ENCODE data around the gene MTFMT.

DNA sequence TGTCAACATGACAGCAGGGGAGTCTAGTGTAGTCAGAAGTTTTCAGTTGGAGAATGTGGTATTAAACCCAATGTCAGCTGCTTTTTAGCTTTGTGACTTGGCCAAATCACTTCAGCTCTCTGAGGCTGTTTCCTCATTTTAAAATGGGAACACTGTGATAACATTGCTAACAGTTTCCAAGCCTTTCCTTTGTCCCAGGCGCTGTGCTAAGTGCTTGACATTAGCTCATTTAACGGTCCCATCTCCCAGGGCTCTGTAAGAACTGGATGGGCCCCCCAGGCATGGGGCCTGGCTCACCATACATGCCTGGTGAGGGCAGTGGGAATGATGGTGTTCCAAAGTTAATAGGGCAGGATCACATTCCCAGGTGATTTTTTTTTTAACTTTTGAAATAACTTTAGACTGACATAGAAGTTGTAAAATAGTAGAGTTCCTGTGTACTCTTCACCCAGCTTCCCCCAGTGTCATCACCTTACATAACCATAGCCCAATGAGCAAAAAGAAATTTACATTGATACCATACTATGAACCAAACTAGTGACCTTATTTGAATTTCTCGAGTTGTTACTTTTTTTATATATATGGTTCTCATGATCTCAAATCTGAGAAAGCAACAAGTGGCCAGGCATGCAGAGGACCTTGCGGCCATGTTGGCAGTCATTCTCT lies 30.6 kb upstream of the MTFMT start:
- TF ChIP-seq FOXM1 (IDR thresholded peaks at IDR 0.05; ENCODE audit: borderline replicate concordance), result no peak
- no peak for TF ChIP-seq FOXK2 (IDR thresholded peaks at IDR 0.05)
- TF ChIP-seq ARNT (IDR thresholded peaks at IDR 0.05), result no peak
- no peak for TF ChIP-seq BHLHE40 (IDR thresholded peaks at IDR 0.05; ENCODE audit: borderline replicate concordance)
- no peak for TF ChIP-seq TARDBP (IDR thresholded peaks at IDR 0.05)
- TF ChIP-seq, protein P1, sequence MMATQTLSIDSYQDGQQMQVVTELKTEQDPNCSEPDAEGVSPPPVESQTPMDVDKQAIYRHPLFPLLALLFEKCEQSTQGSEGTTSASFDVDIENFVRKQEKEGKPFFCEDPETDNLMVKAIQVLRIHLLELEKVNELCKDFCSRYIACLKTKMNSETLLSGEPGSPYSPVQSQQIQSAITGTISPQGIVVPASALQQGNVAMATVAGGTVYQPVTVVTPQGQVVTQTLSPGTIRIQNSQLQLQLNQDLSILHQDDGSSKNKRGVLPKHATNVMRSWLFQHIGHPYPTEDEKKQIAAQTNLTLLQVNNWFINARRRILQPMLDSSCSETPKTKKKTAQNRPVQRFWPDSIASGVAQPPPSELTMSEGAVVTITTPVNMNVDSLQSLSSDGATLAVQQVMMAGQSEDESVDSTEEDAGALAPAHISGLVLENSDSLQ (IDR thresholded peaks at IDR 0.05), result no peak
- no peak for TF ChIP-seq L3MBTL2 (conservative IDR thresholded peaks at IDR 0.05)
- TF ChIP-seq ZNF384 (IDR thresholded peaks at IDR 0.05), result no peak

All from HEK293T (cell line).